IMR-90 (cell line): Measurements from ENCODE around the gene FAM240A. TPM values are rescaled to one million over a fixed set of nuclear protein-coding genes. Genes with fewer than 3 reads are reported as not detected.

Source experiments
- ATAC-seq: fragments of 200-7000 bp; cut with Tn5 transposase; 2 replicates; pipeline ENCODE4 v1.9.1; 2020; ENCODE audit warnings: low read depth, mild to moderate bottlenecking, moderate library complexity
- BruUV-seq: library from RNA; stranded (reverse); fragments of 400-500 nt; replicated peaks from 2 replicates; lab custom pipeline; 2021; lab: Mats Ljungman, UMichigan
- CTCF ChIA-PET: fragments of 300-600 bp; formaldehyde crosslinking; extraction: SDS; loops from one replicate; lab custom pipeline; 2021; ENCODE audit warnings: antibody characterized with exemption; lab: Yijun Ruan, JAX
- POLR2A ChIA-PET: fragments of 300-600 bp; sonication (Branson Sonifier 250); formaldehyde crosslinking; loops from one replicate; lab custom pipeline; 2022; ENCODE audit warnings: antibody characterized with exemption; ENCODE audit not compliant: unreplicated experiment; lab: Charles Lee
- DNase-seq: peaks from one replicate; pipeline ENCODE4 v3.0.0; 2013
- H2AFZ ChIP-seq: replicated peaks from 2 replicates; pipeline ENCODE3; 2013; ENCODE audit warnings: low read length, mild to moderate bottlenecking; ENCODE audit not compliant: poor library complexity
- H2AK5ac ChIP-seq: 2 replicates; pipeline ENCODE4 v1.6.1; 2013; ENCODE audit warnings: low read depth, low read length, inconsistent platforms
- H2AK9ac ChIP-seq: replicated peaks from 2 replicates; pipeline ENCODE3; 2013; ENCODE audit warnings: mild to moderate bottlenecking, low read depth, low read length, moderate library complexity; ENCODE audit not compliant: poor library complexity
- H2BK120ac ChIP-seq: 2 replicates; pipeline ENCODE4 v1.6.1; 2013; ENCODE audit warnings: low read depth, low read length, inconsistent platforms
- H2BK15ac ChIP-seq: 3 replicates; pipeline ENCODE4 v1.6.1; 2013; ENCODE audit warnings: low read depth, low read length, inconsistent platforms
- H2BK20ac ChIP-seq: 2 replicates; pipeline ENCODE4 v1.6.1; 2013; ENCODE audit warnings: low read depth, mild to moderate bottlenecking, inconsistent platforms, low read length, moderate library complexity
- H2BK5ac ChIP-seq: 2 replicates; pipeline ENCODE4 v1.6.1; 2013; ENCODE audit warnings: mild to moderate bottlenecking, low read depth, low read length, inconsistent platforms; ENCODE audit not compliant: poor library complexity, severe bottlenecking
- H3K14ac ChIP-seq: replicated peaks from 2 replicates; pipeline ENCODE4 v1.6.1; 2013; ENCODE audit warnings: low read depth, low read length, inconsistent platforms
- H3K18ac ChIP-seq: 2 replicates; pipeline ENCODE4 v1.6.1; 2013; ENCODE audit warnings: low read depth, low read length, control low read depth
- H3K23ac ChIP-seq: 2 replicates; pipeline ENCODE4 v1.6.1; 2013; ENCODE audit warnings: low read depth, low read length, inconsistent platforms
- H3K27ac ChIP-seq: 2 replicates; pipeline ENCODE4 v1.5.1; 2013; ENCODE audit warnings: mild to moderate bottlenecking, control low read depth, low read length; ENCODE audit not compliant: insufficient read depth
- H3K27me3 ChIP-seq: 2 replicates; pipeline ENCODE4 v1.6.1; 2013; ENCODE audit warnings: low read length; ENCODE audit not compliant: control insufficient read depth, insufficient read depth
- H3K36me3 ChIP-seq: 2 replicates; pipeline ENCODE4 v1.6.1; 2013; ENCODE audit warnings: low read length, mixed read lengths; ENCODE audit not compliant: control insufficient read depth, insufficient read depth
- H3K4ac ChIP-seq: 2 replicates; pipeline ENCODE4 v1.6.1; 2013; ENCODE audit warnings: low read depth, low read length, inconsistent platforms
- H3K4me1 ChIP-seq: 2 replicates; pipeline ENCODE4 v1.6.1; 2013; ENCODE audit warnings: low read length, mixed read lengths; ENCODE audit not compliant: control insufficient read depth, insufficient read depth
- H3K4me2 ChIP-seq: 2 replicates; pipeline ENCODE4 v1.6.1; 2013; ENCODE audit warnings: low read depth, mild to moderate bottlenecking, control low read depth, low read length, moderate library complexity
- H3K4me3 ChIP-seq: 2 replicates; pipeline ENCODE4 v1.5.1; 2013; ENCODE audit warnings: low read depth, mild to moderate bottlenecking, control low read depth, low read length, moderate library complexity; ENCODE audit not compliant: insufficient read depth
- H3K56ac ChIP-seq: 2 replicates; pipeline ENCODE4 v1.6.1; 2013; ENCODE audit warnings: low read length, inconsistent platforms; ENCODE audit not compliant: insufficient read depth; ENCODE audit errors: extremely low read depth
- H3K79me1 ChIP-seq, 2 experiments: 2 replicates each; pipeline ENCODE4 v1.6.1; 2013; ENCODE audit warnings: low read length in 2 of 2, inconsistent platforms in 1 of 2, low read depth in 1 of 2
- H3K9ac ChIP-seq: 2 replicates; pipeline ENCODE4 v1.6.1; 2013; ENCODE audit warnings: low read depth, low read length, control low read depth
- H3K9me1 ChIP-seq: 2 replicates; pipeline ENCODE4 v1.6.1; 2013; ENCODE audit warnings: low read length, inconsistent platforms; ENCODE audit not compliant: insufficient read depth
- H3K9me3 ChIP-seq: 2 replicates; pipeline ENCODE4 v1.6.1; 2013; ENCODE audit warnings: low read length; ENCODE audit not compliant: control insufficient read depth, insufficient read depth
- H4K20me1 ChIP-seq: 2 replicates; pipeline ENCODE4 v1.6.1; 2013; ENCODE audit warnings: low read length, inconsistent platforms; ENCODE audit not compliant: insufficient read depth
- H4K5ac ChIP-seq: 2 replicates; pipeline ENCODE4 v1.6.1; 2013; ENCODE audit warnings: mild to moderate bottlenecking, low read depth, low read length, control low read depth
- H4K8ac ChIP-seq, 2 experiments: 2 replicates each; pipeline ENCODE4 v1.6.1; 2013; ENCODE audit warnings: low read depth in 2 of 2, low read length in 2 of 2, control low read depth in 1 of 2, inconsistent platforms in 1 of 2
- H4K91ac ChIP-seq: 2 replicates; pipeline ENCODE4 v1.6.1; 2013; ENCODE audit warnings: low read depth, low read length, inconsistent platforms; ENCODE audit not compliant: insufficient read depth
- BHLHE40 ChIP-seq: fragments of 150-350 bp; IDR thresholded peaks from 2 replicates; pipeline ENCODE4 v1.6.1; 2016; ENCODE audit warnings: mild to moderate bottlenecking, low read depth, low read length
- CEBPB ChIP-seq: IDR thresholded peaks from 2 replicates; pipeline ENCODE4 v1.6.1; 2012; ENCODE audit warnings: low read depth, low read length, improper control_type of control experiment
- CHD1 ChIP-seq: IDR thresholded peaks from 2 replicates; pipeline ENCODE4 v1.6.1; 2012; ENCODE audit warnings: low read depth, low read length, improper control_type of control experiment
- CTCF ChIP-seq: conservative IDR thresholded peaks from 2 replicates; pipeline ENCODE4 v1.5.1; 2012; ENCODE audit warnings: mild to moderate bottlenecking, low read depth, low read length, improper control_type of control experiment
- ELK1 ChIP-seq: fragments of 150-350 bp; IDR thresholded peaks from 2 replicates; pipeline ENCODE4 v1.6.1; 2016; ENCODE audit warnings: low read depth, mild to moderate bottlenecking, low read length, moderate library complexity, borderline replicate concordance
- FOS ChIP-seq: fragments of 150-350 bp; IDR thresholded peaks from 2 replicates; pipeline ENCODE4 v1.6.1; 2016; ENCODE audit warnings: low read depth, low read length
- MAFK ChIP-seq: IDR thresholded peaks from 2 replicates; pipeline ENCODE4 v1.6.1; 2012; ENCODE audit warnings: low read depth, low read length, improper control_type of control experiment
- MAZ ChIP-seq: IDR thresholded peaks from 2 replicates; pipeline ENCODE4 v1.6.1; 2012; ENCODE audit warnings: low read depth, mild to moderate bottlenecking, low read length, improper control_type of control experiment, moderate library complexity, borderline replicate concordance
- MXI1 ChIP-seq: IDR thresholded peaks from 2 replicates; pipeline ENCODE4 v1.6.1; 2012; ENCODE audit warnings: low read depth, mild to moderate bottlenecking, low read length, moderate library complexity, borderline replicate concordance
- NFE2L2 ChIP-seq: fragments of 150-350 bp; IDR thresholded peaks from 2 replicates; pipeline ENCODE4 v1.6.1; 2016; ENCODE audit warnings: low read depth, mild to moderate bottlenecking, low read length
- POLR2A ChIP-seq: IDR thresholded peaks from 2 replicates; pipeline ENCODE4 v1.6.1; 2012; ENCODE audit warnings: mild to moderate bottlenecking, low read depth, low read length
- RAD21 ChIP-seq: IDR thresholded peaks from 2 replicates; pipeline ENCODE4 v1.6.1; 2012; ENCODE audit warnings: low read length, improper control_type of control experiment
- RCOR1 ChIP-seq: IDR thresholded peaks from 2 replicates; pipeline ENCODE4 v1.6.1; 2012; ENCODE audit warnings: mild to moderate bottlenecking, low read length, improper control_type of control experiment; ENCODE audit not compliant: insufficient replicate concordance
- RFX5 ChIP-seq: IDR thresholded peaks from 2 replicates; pipeline ENCODE4 v1.8.0; 2012; ENCODE audit warnings: low read depth, mild to moderate bottlenecking, low read length, moderate library complexity
- SMC3 ChIP-seq: fragments of 150-350 bp; IDR thresholded peaks from 2 replicates; pipeline ENCODE4 v1.6.1; 2016; ENCODE audit warnings: low read depth, mild to moderate bottlenecking, antibody characterized with exemption, low read length, moderate library complexity
- USF2 ChIP-seq: fragments of 150-350 bp; IDR thresholded peaks from 2 replicates; pipeline ENCODE4 v1.6.1; 2017; ENCODE audit warnings: mild to moderate bottlenecking, antibody characterized with exemption, low read length, low read depth
- WGBS, 2 experiments: methylation state at CpG; one replicate each; pipeline versions ENCODE4 v1.1.5 to v1.1.7; 2013; ENCODE audit warnings: missing lambda C conversion rate in 2 of 2; ENCODE audit not compliant: insufficient read length in 1 of 2; ENCODE audit errors: extremely low coverage in 2 of 2; 5-methylcytosine and 5-hydroxymethylcytosine counted together
- dilution Hi-C: fragments of 300-500 bp; cut with HindIII; formaldehyde crosslinking; loops from one replicate; pipeline ENCODE4 v1.14.3; 2018; ENCODE audit warnings: low sequenced_read_pairs; ENCODE audit not compliant: unreplicated experiment
- in situ Hi-C: fragments of 300-500 bp; cut with MboI; formaldehyde crosslinking; loops from 3 replicates; pipeline ENCODE4 v1.14.3; 2019; ENCODE audit warnings: low sequenced_read_pairs, inconsistent platforms, mixed read lengths
- intact Hi-C: fragments of 100-400 bp; cut with micrococcal nuclease; formaldehyde crosslinking; loops from 2 replicates; pipeline ENCODE4 v1.10.0; 2022
- polyA plus RNA-seq, 3 experiments: library from polyadenylated mRNA; depleted of rRNA; stranded (reverse); fragments of >200 nt; gene quantifications; 2 replicates each; pipeline ENCODE4 v1.2.3, GENCODE V29; 2012; ENCODE audit warnings: low replicate concordance in 1 of 3
- total RNA-seq: library from RNA; depleted of rRNA; stranded (reverse); fragments of >200 nt; gene quantifications from 2 replicates; pipeline ENCODE4 v1.2.3, GENCODE V29; 2012

FAM240A gene
- total and polyA plus RNA-seq, 2 of the 4 experiments (the other 2 are of a cell fraction): not detected

- Histone ChIP-seq H3K4me1 (peaks cover 11% of the 10 kb centered on the region), H2AFZ (no peak overlapping the region), H3K4me2 (peak overlapping the region; percentile 86), H2BK5ac (peak overlapping the region; percentile 25), H4K8ac (peak overlapping the region; percentile 79 to 93), H3K9me1 (peaks cover 10% of the 10 kb centered on the region; the same call in 1 of the 2 replicates), H4K20me1 (no peaks in the 10 kb centered on the region), H3K4me3 (peak overlapping the region; percentile 57; the same call in 1 of the 2 replicates), H3K14ac (peak overlapping the region; percentile 73), H3K18ac (peak overlapping the region; percentile 85), H3K36me3 (no peaks in the 10 kb centered on the region), H2AK5ac (peak overlapping the region; percentile 84), H2BK15ac (peak overlapping the region; percentile 49; the same call in 2 of the 3 replicates), H3K56ac (no peak overlapping the region), H2BK20ac (peak overlapping the region; percentile 85), H4K91ac (peak overlapping the region; percentile 95), H3K9me3 (peaks cover 4% of the 10 kb centered on the region), H3K23ac (peak overlapping the region; percentile 95), H4K5ac (peak overlapping the region; percentile 61), H3K27ac (peak overlapping the region; percentile 19; the same call in 1 of the 2 replicates), H2BK120ac (peak overlapping the region; percentile 98), H3K9ac (peak overlapping the region; percentile 87; the same call in 1 of the 2 replicates), H3K4ac (peak overlapping the region; percentile 95), H2AK9ac (peak overlapping the region; percentile 28), H3K27me3 (no peaks in the 10 kb centered on the region), H3K79me1 (peaks cover 13 to 22% of the 10 kb centered on the region in 2 experiments; a peak in 2 of 4 replicates)
- DNase-seq (no peak), ATAC-seq (no peak)
- intact Hi-C loops (loop anchor here (5.0 kb wide), 1 partner anchor 62 kb away; no protein-coding TSS in a partner anchor), in situ Hi-C loops (no loop called here), dilution Hi-C loops (no loop called here)
- TF ChIP-seq BHLHE40 (no peak), NFE2L2 (no peak), ELK1 (no peak), MXI1 (no peak), MAFK (no peak), FOS (no peak), CTCF (no peak), CHD1 (no peak), SMC3 (no peak), RCOR1 (no peak), RFX5 (no peak), POLR2A (no peak), MAZ (no peak), RAD21 (no peak), USF2 (no peak), CEBPB (no peak)
- TSS peak; percentile 54 for BruUV-seq
- CTCF ChIA-PET: interaction anchor here (1.2 to 1.6 kb wide), 2 partner anchors 62 to 76 kb away, joined by 3 to 6 read pairs; no protein-coding TSS in a partner anchor
- POLR2A ChIA-PET: interaction anchor here (0.6 kb wide), 1 partner anchor 93 kb away, joined by 8 read pairs; no protein-coding TSS in a partner anchor
- no CpG with 5 or more reads among the region's 4 CpGs for WGBS, 2 experiments
Measured at GRCh38 chr3:46565077-46565476, 47.2 kb upstream of the FAM240A start.
